H1 (cell line): ENCODE measurements around the gene SERPINB13. TPM values are rescaled to one million over a fixed set of nuclear protein-coding genes. Genes with fewer than 3 reads are reported as not detected.

Source experiments
- CBX5 ChIP-seq: fragments of 300-800, 300-1000 bp; sonication (generic); IDR thresholded peaks from 2 replicates; pipeline ENCODE4 v1.7.1; 2016; ENCODE audit warnings: antibody characterized with exemption, low read length, low read depth
- CHD1 ChIP-seq: IDR thresholded peaks from 2 replicates; pipeline ENCODE4 v1.6.1; 2012; ENCODE audit warnings: low read depth, low read length, improper control_type of control experiment
- CHD7 ChIP-seq: fragments of 300-600 bp; sonication (generic); IDR thresholded peaks from 2 replicates; pipeline ENCODE4 v1.7.1; 2012; ENCODE audit warnings: low read length, moderate library complexity, mild to moderate bottlenecking, inconsistent platforms; ENCODE audit not compliant: insufficient replicate concordance
- EGR1 ChIP-seq: IDR thresholded peaks from 2 replicates; pipeline ENCODE4 v1.6.1; 2011; ENCODE audit warnings: low read depth, low read length, borderline replicate concordance
- EP300 ChIP-seq, 2 experiments: IDR thresholded peaks; 1 replicate in 1 of 2; 2 replicates in 1 of 2; pipeline ENCODE4 v1.6.1; 2011 to 2012; ENCODE audit warnings: low read depth in 2 of 2, low read length in 2 of 2, mild to moderate bottlenecking in 2 of 2, borderline replicate concordance in 1 of 2, inconsistent platforms in 1 of 2, moderate library complexity in 1 of 2
- FOSL1 ChIP-seq: IDR thresholded peaks from 2 replicates; pipeline ENCODE4 v1.6.1; 2011; ENCODE audit warnings: mild to moderate bottlenecking, low read depth, low read length, moderate library complexity; ENCODE audit not compliant: insufficient read depth
- KDM4A ChIP-seq: IDR thresholded peaks from one replicate; pipeline ENCODE4 v1.7.1; 2012; ENCODE audit warnings: low read depth, mild to moderate bottlenecking, moderate library complexity, low read length, inconsistent platforms; ENCODE audit not compliant: severe bottlenecking
- KDM5A ChIP-seq: fragments of 200-600 bp; IDR thresholded peaks from 2 replicates; pipeline ENCODE4 v1.7.1; 2012; ENCODE audit warnings: mild to moderate bottlenecking, low read length, inconsistent platforms, mixed read lengths
- PHF8 ChIP-seq: fragments of 200-600 bp; sonication (generic); conservative IDR thresholded peaks from 2 replicates; pipeline ENCODE4 v1.7.1; 2012; ENCODE audit warnings: low read depth, mild to moderate bottlenecking, inconsistent platforms, low read length, moderate library complexity
- RAD21 ChIP-seq, 2 experiments: IDR thresholded peaks in 1 of 2; conservative IDR thresholded peaks in 1 of 2; 2 replicates each; pipeline ENCODE4 v1.6.1; 2011; ENCODE audit warnings: low read depth in 2 of 2, low read length in 2 of 2, improper control_type of control experiment in 1 of 2, inconsistent platforms in 1 of 2, mild to moderate bottlenecking in 1 of 2, moderate library complexity in 1 of 2
- TBP ChIP-seq: IDR thresholded peaks from 2 replicates; pipeline ENCODE4 v1.6.1; 2011; ENCODE audit warnings: low read depth, low read length, improper control_type of control experiment
- polyA plus RNA-seq, 7 experiments: library from polyadenylated mRNA; depleted of rRNA in 3 of 7; stranded (reverse) in 5 of 7; unstranded in 2 of 7; fragments of >200 nt in 5 of 7; fragments of 200-250 nt in 2 of 7; gene quantifications; 1 replicate in 5 of 7; 2 replicates in 1 of 7; 4 replicates in 1 of 7; pipeline versions ENCODE4 v1.2.1 to v1.2.3, GENCODE V29; 2011 to 2013; ENCODE audit warnings: missing spikeins in 2 of 7, mixed read lengths in 2 of 7
- total RNA-seq: library from RNA; stranded (reverse); fragmentation: NEBNext Ultra II Directional; extraction: Animal tissue kit (Norgen Biotek cat#: 25700); gene quantifications from 2 replicates; pipeline ENCODE4 v1.2.1, GENCODE V29; 2021

The SERPINB13 gene
- total and polyA plus RNA-seq, 2 of the 8 experiments (the other 6 are each of a cell fraction or from before 2014, with no cell fraction given) = not detected

- TF ChIP-seq CHD7 (no peak), PHF8 (no peak), CHD1 (no peak), EP300 (IDR thresholded peaks at IDR 0.05; ENCODE audit: borderline replicate concordance in 1 of 2, low read depth in 2 of 2, low read length in 2 of 2) (no peak), FOSL1 (no peak), KDM4A (no peak), TBP (no peak), KDM5A (no peak), RAD21 (IDR thresholded peaks at IDR 0.05 in 1 of 2, conservative IDR thresholded peaks at IDR 0.05 in 1 of 2; ENCODE audit: low read depth in 2 of 2, low read length in 2 of 2) (no peak), EGR1 (no peak), CBX5 (no peak)
These were observed 37.1 kb upstream of the SERPINB13 start (continued) for GRCh38 chr18:63550068-63550467.
